ENCODE measurements around the gene CKMT2. TPM values are rescaled to one million over a fixed set of nuclear protein-coding genes. Genes with fewer than 3 reads are reported as not detected.

The CKMT2 gene
- total RNA-seq, 1 experiment from 2014 or later, result not detected

- no peaks in the 10 kb centered on the region for H4K20me1 ChIP-seq (ENCODE audit: low read length)
- no peak overlapping the region for H2AFZ ChIP-seq (ENCODE audit: low read length)
- TF ChIP-seq EZH2 (IDR thresholded peaks at IDR 0.05; ENCODE audit: low read length, unreplicated experiment) (no peak), CTCF (conservative IDR thresholded peaks at IDR 0.05; ENCODE audit: low read depth, low read length) (no peak), EZH2phosphoT487 (IDR thresholded peaks at IDR 0.05; ENCODE audit: borderline replicate concordance, low read length) (no peak)
- BruUV-seq (replicated peaks), result no TSS peak
- DNase-seq, result no peak
- no peaks in the 10 kb centered on the region for H3K9me3 ChIP-seq (ENCODE audit: low read length)
- no peaks in the 10 kb centered on the region for H3K36me3 ChIP-seq (ENCODE audit: low read depth, low read length)
- no peaks in the 10 kb centered on the region for H3K79me2 ChIP-seq (ENCODE audit: low read length)
- H3K27ac ChIP-seq (ENCODE audit: low read length), result no peak overlapping the region
- ATAC-seq, result no peak
- H3K9ac ChIP-seq (ENCODE audit: low read length), result no peak overlapping the region
- H3K4me2 ChIP-seq (ENCODE audit: low read length), result no peak overlapping the region
- intact Hi-C loops (cut with micrococcal nuclease), result no loop called here
- H3K9me2 ChIP-seq (replicated peaks; ENCODE audit: low read length), result no peaks in the 10 kb centered on the region
- no peaks in the 10 kb centered on the region for H3F3A ChIP-seq (ENCODE audit: low read length, unreplicated experiment)
- H3K27me3 ChIP-seq (ENCODE audit: low read length), result no peaks in the 10 kb centered on the region
- no peak overlapping the region for H3K4me3 ChIP-seq (ENCODE audit: low read length)
- H3K4me1 ChIP-seq (ENCODE audit: insufficient read depth, low read length), result no peaks in the 10 kb centered on the region
- ChIA-PET CTCF (no interaction called here), POLR2A (ENCODE audit: unreplicated experiment) (interaction anchor here (0.6 kb wide), 1 partner anchor 107 kb away, joined by 5 read pairs; no protein-coding TSS in a partner anchor)
These were observed 48.4 kb upstream of the CKMT2 start for GRCh38 chr5:81184749-81185110.

- H3K36me3 ChIP-seq (ENCODE audit: low read depth, low read length), result no peaks in the 10 kb centered on the region
- H4K20me1 ChIP-seq (ENCODE audit: low read length), result no peaks in the 10 kb centered on the region
- H3K9me2 ChIP-seq (replicated peaks; ENCODE audit: low read length), result no peaks in the 10 kb centered on the region
- ChIA-PET POLR2A (ENCODE audit: unreplicated experiment) (no interaction called here), CTCF (no interaction called here)
- intact Hi-C loops (cut with micrococcal nuclease), result no loop called here
- no peak for TF ChIP-seq EZH2 (IDR thresholded peaks at IDR 0.05; ENCODE audit: low read length, unreplicated experiment)
- no peak overlapping the region for H2AFZ ChIP-seq (ENCODE audit: low read length)
- H3K27me3 ChIP-seq (ENCODE audit: low read length), result 0 out of 2 replicates have a peak, but pooled peaks cover 3% of the 10 kb centered on the region
- no peaks in the 10 kb centered on the region for H3F3A ChIP-seq (ENCODE audit: low read length, unreplicated experiment)
- DNase-seq (no peak), ATAC-seq (no peak)
- BruUV-seq (replicated peaks), result no TSS peak
- no peak overlapping the region for H3K4me2 ChIP-seq (ENCODE audit: low read length)
- H3K4me1 ChIP-seq (ENCODE audit: insufficient read depth, low read length), result no peaks in the 10 kb centered on the region
- H3K27ac ChIP-seq (ENCODE audit: low read length), result no peak overlapping the region
- no peaks in the 10 kb centered on the region for H3K79me2 ChIP-seq (ENCODE audit: low read length)
- no peaks in the 10 kb centered on the region for H3K9me3 ChIP-seq (ENCODE audit: low read length)
- H3K9ac ChIP-seq (ENCODE audit: low read length), result no peak overlapping the region
- H3K4me3 ChIP-seq (ENCODE audit: low read length), result no peak overlapping the region
These were observed 45.2 kb upstream of the CKMT2 start for GRCh38 chr5:81187885-81188284.

- ChIA-PET CTCF (no interaction called here), POLR2A (ENCODE audit: unreplicated experiment) (no interaction called here)
- ATAC-seq (no peak), DNase-seq (no peak)
- TF ChIP-seq CTCF (conservative IDR thresholded peaks at IDR 0.05; ENCODE audit: low read depth, low read length), result no peak
- TF ChIP-seq EZH2phosphoT487 (IDR thresholded peaks at IDR 0.05; ENCODE audit: borderline replicate concordance, low read length), result no peak
- TF ChIP-seq EZH2 (IDR thresholded peaks at IDR 0.05; ENCODE audit: low read length, unreplicated experiment), result no peak
- Histone ChIP-seq H3F3A (ENCODE audit: low read length, unreplicated experiment) (no peaks in the 10 kb centered on the region), H3K9me2 (replicated peaks; ENCODE audit: low read length) (no peaks in the 10 kb centered on the region), H3K9ac (ENCODE audit: low read length) (no peak overlapping the region), H3K27ac (ENCODE audit: low read length) (no peak overlapping the region), H3K9me3 (ENCODE audit: low read length) (no peaks in the 10 kb centered on the region), H3K36me3 (ENCODE audit: low read depth, low read length) (no peaks in the 10 kb centered on the region), H3K79me2 (ENCODE audit: low read length) (no peaks in the 10 kb centered on the region), H4K20me1 (ENCODE audit: low read length) (no peaks in the 10 kb centered on the region), H3K4me2 (ENCODE audit: low read length) (no peak overlapping the region), H3K27me3 (ENCODE audit: low read length) (0 out of 2 replicates have a peak, but pooled peaks cover 3% of the 10 kb centered on the region), H2AFZ (ENCODE audit: low read length) (no peak overlapping the region), H3K4me1 (ENCODE audit: insufficient read depth, low read length) (no peaks in the 10 kb centered on the region), H3K4me3 (ENCODE audit: low read length) (no peak overlapping the region)
- intact Hi-C loops (cut with micrococcal nuclease), result no loop called here
- no TSS peak for BruUV-seq (replicated peaks)
These were observed 44.2 kb upstream of the CKMT2 start for GRCh38 chr5:81188962-81189361.
